ENCODE results near the gene WASF3.
"Not testable (repeated sequence)": the region's sequence is repeated elsewhere in the genome, so short reads cannot be mapped to it uniquely, and the experiment has no call there.

Gene WASF3

GRCh38 chr13:26629260-26629825 is 71.9 kb downstream of the WASF3 start:
- no peak for DNase-seq (ENCODE audit: low read depth, low spot score)

- DNase-seq (ENCODE audit: low read depth, low spot score), result not testable (repeated sequence)
These were observed 78.2 kb downstream of the WASF3 start for GRCh38 chr13:26635634-26636033.

- not testable (repeated sequence) for DNase-seq (ENCODE audit: low read depth, low spot score)
These were observed 78.6 kb downstream of the WASF3 start for GRCh38 chr13:26636073-26636472.

GRCh38 chr13:26646603-26647002 is 89.1 kb downstream of the WASF3 start:
- DNase-seq (ENCODE audit: low read depth, low spot score), result no peak

- DNase-seq (ENCODE audit: low read depth, low spot score), result no peak
These were observed 93.8 kb downstream of the WASF3 start for GRCh38 chr13:26651234-26651633.

- no peak for DNase-seq (ENCODE audit: low read depth, low spot score)
These were observed 95.8 kb downstream of the WASF3 start for GRCh38 chr13:26653310-26653709.

- no peak for DNase-seq (ENCODE audit: low read depth, low spot score)
These were observed 96.4 kb downstream of the WASF3 start for GRCh38 chr13:26653842-26654241.

GRCh38 chr13:26656919-26657318 is 99.4 kb downstream of the WASF3 start:
- DNase-seq (ENCODE audit: low read depth, low spot score), result no peak

- DNase-seq (ENCODE audit: low read depth, low spot score), result no peak
These were observed 101.2 kb downstream of the WASF3 start for GRCh38 chr13:26658448-26659385.

GRCh38 chr13:26660185-26660584 is 102.7 kb downstream of the WASF3 start:
- no peak for DNase-seq (ENCODE audit: low read depth, low spot score)

- DNase-seq (ENCODE audit: low read depth, low spot score), result no peak
These were observed 103.3 kb downstream of the WASF3 start for GRCh38 chr13:26660766-26661165.

GRCh38 chr13:26663791-26664190 is 106.3 kb downstream of the WASF3 start:
- DNase-seq (ENCODE audit: low read depth, low spot score), result no peak

GRCh38 chr13:26664286-26664685 is 106.8 kb downstream of the WASF3 start:
- no peak for DNase-seq (ENCODE audit: low read depth, low spot score)

- DNase-seq (ENCODE audit: low read depth, low spot score), result no peak
These were observed 107.4 kb downstream of the WASF3 start for GRCh38 chr13:26664876-26665275.

GRCh38 chr13:26668357-26669146 is 111.1 kb downstream of the WASF3 start:
- DNase-seq (ENCODE audit: low read depth, low spot score), result no peak

- no peak for DNase-seq (ENCODE audit: low read depth, low spot score)
These were observed 116.4 kb downstream of the WASF3 start for GRCh38 chr13:26673890-26674289.

- DNase-seq (ENCODE audit: low read depth, low spot score), result no peak
These were observed 119.7 kb downstream of the WASF3 start for GRCh38 chr13:26677156-26677555.

GRCh38 chr13:26678330-26678729 is 120.8 kb downstream of the WASF3 start:
- no peak for DNase-seq (ENCODE audit: low read depth, low spot score)

- DNase-seq (ENCODE audit: low read depth, low spot score), result no peak
These were observed 121.3 kb downstream of the WASF3 start for GRCh38 chr13:26678796-26679195.

- DNase-seq (ENCODE audit: low read depth, low spot score), result no peak
These were observed 122.1 kb downstream of the WASF3 start for GRCh38 chr13:26679411-26680122.

- no peak for DNase-seq (ENCODE audit: low read depth, low spot score)
These were observed 122.6 kb downstream of the WASF3 start for GRCh38 chr13:26680123-26680450.

GRCh38 chr13:26680572-26680971 is 123.1 kb downstream of the WASF3 start:
- DNase-seq (ENCODE audit: low read depth, low spot score), result no peak

Data from activated CD4-positive, CD25-positive, alpha-beta regulatory T cell treated with anti-CD3 and anti-CD28 coated beads, Interleukin-2, amount 50 U/mL, for 16 hours (primary cell).